WERI-Rb-1 (cell line): Measurements from ENCODE around the gene MID1.

Experiments used
- DNase-seq: peaks from one replicate; pipeline ENCODE4 v3.0.0-alpha.2; 2020
- H3K27ac ChIP-seq: fragments of 250-450 bp; sonication (Bioruptor Pico); 2 replicates; pipeline ENCODE4 v1.5.1; 2020; ENCODE audit warnings: mild to moderate bottlenecking, moderate library complexity
- H3K27me3 ChIP-seq: fragments of 250-450 bp; sonication (Bioruptor Pico); 2 replicates; pipeline ENCODE4 v1.5.1; 2021; ENCODE audit warnings: mild to moderate bottlenecking, low read depth, moderate library complexity; ENCODE audit not compliant: insufficient read depth, severe bottlenecking
- H3K36me3 ChIP-seq: fragments of 250-450 bp; sonication (Bioruptor Pico); 2 replicates; pipeline ENCODE4 v1.5.1; 2020; ENCODE audit warnings: mild to moderate bottlenecking, moderate library complexity
- H3K4me3 ChIP-seq: 2 replicates; pipeline ENCODE4 v1.5.1; 2011; ENCODE audit warnings: low read depth, mild to moderate bottlenecking, control low read depth, low read length
- H3K9me3 ChIP-seq: fragments of 250-450 bp; sonication (Bioruptor Pico); 2 replicates; pipeline ENCODE4 v1.5.1; 2021; ENCODE audit warnings: mild to moderate bottlenecking, moderate library complexity; ENCODE audit not compliant: severe bottlenecking
- TF ChIP-seq, protein P1 (sequence below): IDR thresholded peaks from 2 replicates; pipeline ENCODE4 v1.5.1; 2011; ENCODE audit warnings: low read depth, mild to moderate bottlenecking, control low read depth, inconsistent platforms, low read length

Gene MID1

DNA sequence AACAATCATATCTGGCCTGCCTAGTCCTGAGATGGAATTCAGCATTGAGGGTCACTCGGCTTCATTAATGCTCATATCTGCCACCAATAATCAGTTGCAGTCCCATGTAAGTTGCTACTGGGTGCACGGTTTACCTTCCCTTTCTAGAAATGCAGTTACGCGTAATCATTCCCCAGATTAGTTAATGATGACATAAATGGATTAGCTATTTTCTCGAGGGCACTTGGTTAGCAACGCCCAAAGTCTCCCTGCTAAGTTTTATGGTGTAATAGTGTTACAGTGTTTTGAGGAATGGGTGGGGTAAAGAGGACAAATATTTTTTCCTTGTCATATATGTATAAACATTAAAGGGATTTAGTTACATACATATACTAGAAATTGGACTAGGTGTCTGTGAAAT lies 118.8 kb downstream of the MID1 start:
- Histone ChIP-seq H3K27me3 (no peaks in the 10 kb centered on the region), H3K4me3 (no peak overlapping the region), H3K36me3 (no peaks in the 10 kb centered on the region), H3K9me3 (no peaks in the 10 kb centered on the region), H3K27ac (no peak overlapping the region)
- TF ChIP-seq, protein P1, sequence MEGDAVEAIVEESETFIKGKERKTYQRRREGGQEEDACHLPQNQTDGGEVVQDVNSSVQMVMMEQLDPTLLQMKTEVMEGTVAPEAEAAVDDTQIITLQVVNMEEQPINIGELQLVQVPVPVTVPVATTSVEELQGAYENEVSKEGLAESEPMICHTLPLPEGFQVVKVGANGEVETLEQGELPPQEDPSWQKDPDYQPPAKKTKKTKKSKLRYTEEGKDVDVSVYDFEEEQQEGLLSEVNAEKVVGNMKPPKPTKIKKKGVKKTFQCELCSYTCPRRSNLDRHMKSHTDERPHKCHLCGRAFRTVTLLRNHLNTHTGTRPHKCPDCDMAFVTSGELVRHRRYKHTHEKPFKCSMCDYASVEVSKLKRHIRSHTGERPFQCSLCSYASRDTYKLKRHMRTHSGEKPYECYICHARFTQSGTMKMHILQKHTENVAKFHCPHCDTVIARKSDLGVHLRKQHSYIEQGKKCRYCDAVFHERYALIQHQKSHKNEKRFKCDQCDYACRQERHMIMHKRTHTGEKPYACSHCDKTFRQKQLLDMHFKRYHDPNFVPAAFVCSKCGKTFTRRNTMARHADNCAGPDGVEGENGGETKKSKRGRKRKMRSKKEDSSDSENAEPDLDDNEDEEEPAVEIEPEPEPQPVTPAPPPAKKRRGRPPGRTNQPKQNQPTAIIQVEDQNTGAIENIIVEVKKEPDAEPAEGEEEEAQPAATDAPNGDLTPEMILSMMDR: no peak
- no peak for DNase-seq

GRCh38 chrX:10496345-10496965 lies 123.9 kb downstream of the MID1 start:
- Histone ChIP-seq H3K4me3 (no peak overlapping the region), H3K27ac (no peak overlapping the region), H3K27me3 (no peaks in the 10 kb centered on the region), H3K36me3 (no peaks in the 10 kb centered on the region), H3K9me3 (no peaks in the 10 kb centered on the region)
- DNase-seq: no peak
- TF ChIP-seq, protein P1: no peak

DNA sequence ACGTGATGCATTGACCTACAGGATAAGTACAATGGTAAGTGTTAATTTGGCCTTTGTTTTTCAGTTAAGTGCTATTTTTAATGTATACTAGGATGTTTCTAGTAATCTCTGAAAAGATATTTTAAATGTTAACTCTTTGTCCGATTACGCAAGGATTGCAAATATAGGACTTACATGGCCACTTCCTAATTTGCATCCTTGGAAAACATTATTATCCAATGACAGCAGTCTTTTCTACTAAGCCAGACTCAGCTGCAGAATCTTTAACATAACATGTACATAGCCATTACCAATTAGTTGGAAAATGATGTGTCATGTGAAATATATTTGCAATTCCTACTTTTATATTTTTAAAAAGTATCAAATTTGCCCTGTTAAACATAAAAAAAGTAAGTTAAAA lies 124.7 kb downstream of the MID1 start:
- TF ChIP-seq, protein P1: no peak
- no peak for DNase-seq
- no peaks in the 10 kb centered on the region for H3K27me3 ChIP-seq

DNA sequence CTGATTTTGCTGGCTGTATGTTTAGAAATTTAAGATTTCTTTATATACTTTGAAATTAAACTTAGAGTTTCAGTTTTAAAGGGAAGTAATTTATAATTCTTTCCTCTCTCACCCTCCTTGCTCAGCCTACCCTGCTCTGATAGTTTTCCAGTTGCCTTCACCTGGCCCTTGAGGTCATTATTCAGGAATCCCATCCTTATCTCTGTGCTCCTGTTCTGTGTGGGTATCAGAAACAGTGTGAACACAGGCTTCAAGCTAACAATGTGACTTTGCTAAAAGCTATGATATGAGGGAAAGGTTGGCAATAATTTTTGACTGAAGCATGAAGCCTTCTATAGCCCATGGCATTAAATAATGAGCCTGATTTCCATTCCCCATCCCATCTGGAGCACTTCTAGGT lies 128.1 kb downstream of the MID1 start:
- DNase-seq: no peak
- Histone ChIP-seq H3K9me3 (no peaks in the 10 kb centered on the region), H3K36me3 (no peaks in the 10 kb centered on the region), H3K27ac (no peak overlapping the region), H3K27me3 (peaks cover 5% of the 10 kb centered on the region), H3K4me3 (no peak overlapping the region)
- TF ChIP-seq, protein P1: no peak

More for the DNA sequence above, 124.7 kb downstream of the MID1 start:
- Histone ChIP-seq H3K9me3 (no peaks in the 10 kb centered on the region), H3K36me3 (no peaks in the 10 kb centered on the region), H3K4me3 (no peak overlapping the region), H3K27ac (no peak overlapping the region)

GRCh38 chrX:10486373-10486772 lies 134.0 kb downstream of the MID1 start:
- no peaks in the 10 kb centered on the region for H3K9me3 ChIP-seq
- H3K36me3 ChIP-seq: no peaks in the 10 kb centered on the region
- peaks cover 5% of the 10 kb centered on the region for H3K27me3 ChIP-seq
- no peak overlapping the region for H3K4me3 ChIP-seq
- TF ChIP-seq, protein P1: no peak
- DNase-seq: no peak
- H3K27ac ChIP-seq: no peak overlapping the region

GRCh38 chrX:10485326-10485725 lies 135.1 kb downstream of the MID1 start:
- no peak for DNase-seq
- peaks cover 5% of the 10 kb centered on the region for H3K27me3 ChIP-seq

More at GRCh38 chrX:10485326-10485725, 135.1 kb downstream of the MID1 start:
- Histone ChIP-seq H3K9me3 (no peaks in the 10 kb centered on the region), H3K4me3 (no peak overlapping the region), H3K36me3 (no peaks in the 10 kb centered on the region), H3K27ac (no peak overlapping the region)
- TF ChIP-seq, protein P1: no peak
